ENCODE data around the gene UNC119.

The UNC119 gene

GRCh38 chr17:28573040-28573380 is 20.6 kb upstream of the UNC119 start:
- DNase-seq (ENCODE audit: low read depth): no peak

GRCh38 chr17:28572259-28573039 is 20.0 kb upstream of the UNC119 start:
- no peak for DNase-seq (ENCODE audit: low read depth)

- peak; percentile 83 for DNase-seq (ENCODE audit: low read depth)
Measured at GRCh38 chr17:28571361-28572122, 19.1 kb upstream of the UNC119 start, which contains the start of gene PIGS. TSS of gene PIGS (minus strand) at chr17:28571524. CDS start at chr17:28571496, 28 bp downstream.

- DNase-seq (ENCODE audit: low read depth): no peak
Measured at GRCh38 chr17:28570716-28571360, 18.4 kb upstream of the UNC119 start.

- DNase-seq (ENCODE audit: low read depth): no peak
Measured at GRCh38 chr17:28569446-28569845, 17.0 kb upstream of the UNC119 start.

GRCh38 chr17:28567604-28568003 is 15.2 kb upstream of the UNC119 start:
- no peak for DNase-seq (ENCODE audit: low read depth)

- no peak for DNase-seq (ENCODE audit: low read depth)
Measured at GRCh38 chr17:28563475-28563874, 11.1 kb upstream of the UNC119 start.

GRCh38 chr17:28555022-28555421 is 2.6 kb upstream of the UNC119 start:
- no peak for DNase-seq (ENCODE audit: low read depth)

GRCh38 chr17:28554565-28554964 is 2.1 kb upstream of the UNC119 start:
- DNase-seq (ENCODE audit: low read depth): no peak

GRCh38 chr17:28553000-28553505 is 629 bp upstream of the UNC119 start:
- no peak for DNase-seq (ENCODE audit: low read depth)

GRCh38 chr17:28551421-28552175 is 826 bp downstream of the UNC119 start:
- DNase-seq (ENCODE audit: low read depth): no peak

- no peak for DNase-seq (ENCODE audit: low read depth)
Measured at GRCh38 chr17:28550858-28551257, 1.6 kb downstream of the UNC119 start.

GRCh38 chr17:28549236-28550132 is 2.9 kb downstream of the UNC119 start:
- no peak for DNase-seq (ENCODE audit: low read depth)

- no peak for DNase-seq (ENCODE audit: low read depth)
Measured at GRCh38 chr17:28548417-28549130, 3.9 kb downstream of the UNC119 start.

GRCh38 chr17:28547623-28548416 is 4.6 kb downstream of the UNC119 start:
- peak; percentile 73 for DNase-seq (ENCODE audit: low read depth)

- no peak for DNase-seq (ENCODE audit: low read depth)
Measured at GRCh38 chr17:28547096-28547622, 5.3 kb downstream of the UNC119 start.

GRCh38 chr17:28545787-28546415 is 6.5 kb downstream of the UNC119 start:
- DNase-seq (ENCODE audit: low read depth): no peak

GRCh38 chr17:28545141-28545503 is 7.3 kb downstream of the UNC119 start:
- no peak for DNase-seq (ENCODE audit: low read depth)

Measured in CMK (cell line).